ENCODE results near the gene C13orf46. TPM values are rescaled to one million over a fixed set of nuclear protein-coding genes. Genes with fewer than 3 reads are reported as not detected.

C13orf46 gene
- total and polyA plus RNA-seq, 4 donors: 0.10 to 0.17 TPM; not detected in 2

GRCh38 chr13:113917096-113917495 is 56.8 kb downstream of the C13orf46 start:
- H3K4me1 ChIP-seq (ENCODE audit: control insufficient read depth in 4 of 4, insufficient read depth in 4 of 4, low read length in 3 of 4): no peaks in the 10 kb centered on the region
- H3K9me3 ChIP-seq (ENCODE audit: control insufficient read depth in 4 of 4, low read length in 3 of 4): peaks cover 0 to 7% (median 4%) of the 10 kb centered on the region in 4 donors
- WGBS: 87% methylated on average over 14 of the region's 14 CpGs
- no peak for DNase-seq (ENCODE audit: low spot score)
- peaks cover 0 to 6% (median 1%) of the 10 kb centered on the region in 4 donors for H3K27me3 ChIP-seq (ENCODE audit: control insufficient read depth in 4 of 4, insufficient read depth in 4 of 4, low read length in 3 of 4)
- no peaks in the 10 kb centered on the region for H3K36me3 ChIP-seq (ENCODE audit: control insufficient read depth in 4 of 4, insufficient read depth in 3 of 4, low read depth in 1 of 4, low read length in 3 of 4)
- no peak overlapping the region for H3K27ac ChIP-seq (ENCODE audit: low read depth in 1 of 2, low read length in 2 of 2)
- H3K9ac ChIP-seq (ENCODE audit: low read depth in 1 of 2, low read length in 2 of 2): no peak overlapping the region
- no peak overlapping the region for H3K4me3 ChIP-seq (ENCODE audit: low read depth in 1 of 3, low read length in 3 of 3)
- TF ChIP-seq, protein P1, sequence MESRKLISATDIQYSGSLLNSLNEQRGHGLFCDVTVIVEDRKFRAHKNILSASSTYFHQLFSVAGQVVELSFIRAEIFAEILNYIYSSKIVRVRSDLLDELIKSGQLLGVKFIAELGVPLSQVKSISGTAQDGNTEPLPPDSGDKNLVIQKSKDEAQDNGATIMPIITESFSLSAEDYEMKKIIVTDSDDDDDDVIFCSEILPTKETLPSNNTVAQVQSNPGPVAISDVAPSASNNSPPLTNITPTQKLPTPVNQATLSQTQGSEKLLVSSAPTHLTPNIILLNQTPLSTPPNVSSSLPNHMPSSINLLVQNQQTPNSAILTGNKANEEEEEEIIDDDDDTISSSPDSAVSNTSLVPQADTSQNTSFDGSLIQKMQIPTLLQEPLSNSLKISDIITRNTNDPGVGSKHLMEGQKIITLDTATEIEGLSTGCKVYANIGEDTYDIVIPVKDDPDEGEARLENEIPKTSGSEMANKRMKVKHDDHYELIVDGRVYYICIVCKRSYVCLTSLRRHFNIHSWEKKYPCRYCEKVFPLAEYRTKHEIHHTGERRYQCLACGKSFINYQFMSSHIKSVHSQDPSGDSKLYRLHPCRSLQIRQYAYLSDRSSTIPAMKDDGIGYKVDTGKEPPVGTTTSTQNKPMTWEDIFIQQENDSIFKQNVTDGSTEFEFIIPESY (IDR thresholded peaks at IDR 0.05): no peak
- no peak for TF ChIP-seq REST (IDR thresholded peaks at IDR 0.05)

- H3K4me3 ChIP-seq (ENCODE audit: low read depth in 1 of 3, low read length in 3 of 3): no peak overlapping the region
- no peaks in the 10 kb centered on the region for H3K4me1 ChIP-seq (ENCODE audit: control insufficient read depth in 4 of 4, insufficient read depth in 4 of 4, low read length in 3 of 4)
- no peak for DNase-seq (ENCODE audit: low spot score)
- H3K27ac ChIP-seq (ENCODE audit: low read depth in 1 of 2, low read length in 2 of 2): no peak overlapping the region
- TF ChIP-seq, protein P2, sequence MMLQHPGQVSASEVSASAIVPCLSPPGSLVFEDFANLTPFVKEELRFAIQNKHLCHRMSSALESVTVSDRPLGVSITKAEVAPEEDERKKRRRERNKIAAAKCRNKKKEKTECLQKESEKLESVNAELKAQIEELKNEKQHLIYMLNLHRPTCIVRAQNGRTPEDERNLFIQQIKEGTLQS (IDR thresholded peaks at IDR 0.05): no peak
- TF ChIP-seq HNF4A (conservative IDR thresholded peaks at IDR 0.05): peak in 1 of 2 donors; percentile 3
- no peak for TF ChIP-seq SP1 (IDR thresholded peaks at IDR 0.05)
- no peak for TF ChIP-seq EGR1 (IDR thresholded peaks at IDR 0.05; ENCODE audit: low read depth in 2 of 2)
- no peak for TF ChIP-seq CTCF (IDR thresholded peaks at IDR 0.05; ENCODE audit: low read depth, low read length, missing input control)
- peak in 1 of 2 donors; percentile 54 for TF ChIP-seq RXRA (IDR thresholded peaks at IDR 0.05)
- TF ChIP-seq, protein P3, sequence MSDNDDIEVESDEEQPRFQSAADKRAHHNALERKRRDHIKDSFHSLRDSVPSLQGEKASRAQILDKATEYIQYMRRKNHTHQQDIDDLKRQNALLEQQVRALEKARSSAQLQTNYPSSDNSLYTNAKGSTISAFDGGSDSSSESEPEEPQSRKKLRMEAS (IDR thresholded peaks at IDR 0.05): no peak
- peaks cover 0 to 5% (median 2%) of the 10 kb centered on the region in 4 donors for H3K9me3 ChIP-seq (ENCODE audit: control insufficient read depth in 4 of 4, low read length in 3 of 4)
- no peaks in the 10 kb centered on the region for H3K36me3 ChIP-seq (ENCODE audit: control insufficient read depth in 4 of 4, insufficient read depth in 3 of 4, low read depth in 1 of 4, low read length in 3 of 4)
- H3K27me3 ChIP-seq (ENCODE audit: control insufficient read depth in 4 of 4, insufficient read depth in 4 of 4, low read length in 3 of 4): peaks cover 0 to 6% (median 1%) of the 10 kb centered on the region in 4 donors
- no peak overlapping the region for H3K9ac ChIP-seq (ENCODE audit: low read depth in 1 of 2, low read length in 2 of 2)
- WGBS: 56% methylated on average over 2 of the region's 2 CpGs
Observed at GRCh38 chr13:113916330-113916815, 57.5 kb downstream of the C13orf46 start.
